Natural killer cell (primary cell): Measurements from ENCODE around the gene COL5A1. TPM values are rescaled to one million over a fixed set of nuclear protein-coding genes. Genes with fewer than 3 reads are reported as not detected.
A peak's percentile ranks its signal among the peaks of the same experiment; 100 is the strongest.

Experiments
- ATAC-seq, 3 donors: fragments of 150-1000 bp in 2 of 3; fragments of 200-7000 bp in 1 of 3; cut with Tn5 transposase; 1 replicate in 1 of 3; 2 replicates in 2 of 3; pipeline ENCODE4 v1.10.0; 2021; ENCODE audit warnings: mild to moderate bottlenecking in 2 of 3, moderate library complexity in 2 of 3
- DNase-seq, 2 donors: peaks; one replicate each; pipeline versions ENCODE4 v3.0.0 to v3.0.0-alpha.2; 2013 to 2021; ENCODE audit warnings: mixed read lengths in 1 of 2
- H3K27ac ChIP-seq: one replicate; pipeline ENCODE4 v1.5.1; 2013; ENCODE audit warnings: mild to moderate bottlenecking, low read length
- H3K27me3 ChIP-seq: one replicate; pipeline ENCODE4 v1.6.1; 2013; ENCODE audit warnings: low read length; ENCODE audit not compliant: control insufficient read depth, insufficient read depth
- H3K36me3 ChIP-seq: one replicate; pipeline ENCODE4 v1.6.1; 2013; ENCODE audit warnings: low read length; ENCODE audit not compliant: control insufficient read depth, insufficient read depth
- H3K4me1 ChIP-seq: one replicate; pipeline ENCODE4 v1.6.1; 2013; ENCODE audit warnings: low read length; ENCODE audit not compliant: control insufficient read depth, insufficient read depth
- H3K4me3 ChIP-seq: one replicate; pipeline ENCODE4 v1.5.1; 2013; ENCODE audit warnings: low read length
- H3K9me3 ChIP-seq: one replicate; pipeline ENCODE4 v1.6.1; 2013; ENCODE audit warnings: low read length; ENCODE audit not compliant: control insufficient read depth, insufficient read depth
- H3K27ac Mint-ChIP-seq, 2 donors: one replicate each; pipeline ENCODE4 v1.8.0; 2022; ENCODE audit warnings: mild to moderate bottlenecking in 2 of 2, mixed read lengths in 2 of 2, moderate library complexity in 1 of 2
- H3K27me3 Mint-ChIP-seq, 2 donors: one replicate each; pipeline ENCODE4 v1.8.0; 2022; ENCODE audit warnings: low read depth in 2 of 2, mixed read lengths in 2 of 2
- H3K36me3 Mint-ChIP-seq: one replicate; pipeline ENCODE4 v1.8.0; 2022; ENCODE audit warnings: mixed read lengths
- H3K4me1 Mint-ChIP-seq, 2 donors: one replicate each; pipeline ENCODE4 v1.8.0; 2022; ENCODE audit warnings: mixed read lengths in 2 of 2
- H3K4me3 Mint-ChIP-seq: one replicate; pipeline ENCODE4 v1.8.0; 2022; ENCODE audit warnings: mild to moderate bottlenecking, moderate library complexity, mixed read lengths
- H3K9me3 Mint-ChIP-seq, 2 donors: one replicate each; pipeline ENCODE4 v1.8.0; 2022; ENCODE audit warnings: mixed read lengths in 2 of 2
- CTCF ChIP-seq: fragments of 200-600 bp; IDR thresholded peaks from one replicate; pipeline ENCODE4 v1.8.0; 2022; ENCODE audit warnings: antibody characterized with exemption
- WGBS: methylation state at CpG from one replicate; pipeline ENCODE4 v1.1.7; 2013; ENCODE audit warnings: missing lambda C conversion rate; ENCODE audit not compliant: insufficient coverage; 5-methylcytosine and 5-hydroxymethylcytosine counted together
- intact Hi-C: fragments of 100-400 bp; cut with micrococcal nuclease; formaldehyde crosslinking; loops from one replicate; pipeline ENCODE4 v1.14.2; 2022
- total RNA-seq, 4 donors: library from RNA; stranded (reverse); fragments of 120-200 nt in 1 of 4; gene quantifications; one replicate each; pipeline versions ENCODE4 v1.2.3 to v1.2.4, GENCODE V29; 2013 to 2022

COL5A1 gene
- total RNA-seq, 3 donors from 2014 or later (not counting 1 experiment from before 2014, with no cell fraction given): 0.11 to 0.28 (median 0.23) TPM

DNA sequence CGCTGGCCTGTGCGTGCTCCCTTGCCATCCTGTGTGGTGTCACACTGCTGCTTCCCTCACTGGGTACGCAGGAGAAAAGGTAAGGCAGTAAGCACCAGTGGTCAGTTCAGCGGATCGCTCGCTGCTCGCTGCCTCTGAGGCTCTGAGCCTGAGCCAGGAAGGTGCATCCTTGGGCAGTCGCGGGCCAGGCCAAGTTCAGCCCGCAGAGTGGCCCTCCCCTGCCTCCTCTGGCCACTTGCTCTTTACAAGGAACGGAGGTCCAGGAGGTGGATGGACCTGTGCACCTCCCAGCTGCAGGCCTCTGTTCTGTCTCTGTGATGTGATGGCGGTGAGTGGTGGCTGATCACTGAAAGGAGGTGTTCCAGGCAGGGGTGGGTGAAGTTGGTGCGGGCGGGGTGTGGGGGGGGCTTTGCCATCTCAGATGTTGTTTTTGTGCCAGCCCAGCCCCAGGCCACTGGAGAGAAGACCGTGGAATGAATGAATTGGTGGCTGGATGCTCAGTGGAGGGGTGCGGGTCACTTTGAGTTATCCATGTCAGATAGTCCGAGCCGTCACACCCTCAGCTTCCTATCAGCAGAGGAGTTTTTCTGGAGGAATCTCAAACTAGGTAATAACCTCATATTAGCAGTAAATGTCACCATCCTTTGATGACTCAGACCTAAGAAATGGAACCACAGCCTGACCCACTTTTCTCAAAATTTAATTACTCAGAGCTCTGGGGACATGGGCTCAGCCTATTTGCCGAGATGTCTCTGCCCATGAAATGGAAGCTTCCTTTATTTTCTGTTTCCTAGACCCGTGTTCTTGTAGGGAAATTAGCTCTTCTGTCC lies 7.3 kb downstream of the COL5A1 start:
- no peak overlapping the region for H3K4me3 ChIP-seq
- no peaks in the 10 kb centered on the region for H3K36me3 Mint-ChIP-seq
- DNase-seq (peak in 1 of 2 donors; percentile 23), ATAC-seq (no peak)
- H3K4me3 Mint-ChIP-seq: no peak overlapping the region
- no peaks in the 10 kb centered on the region for H3K4me1 ChIP-seq
- no peaks in the 10 kb centered on the region for H3K36me3 ChIP-seq
- no peaks in the 10 kb centered on the region for H3K27me3 ChIP-seq
- WGBS: 85% methylated on average over 20 of the region's 20 CpGs
- no peaks in the 10 kb centered on the region for H3K4me1 Mint-ChIP-seq
- peaks cover 0 to 3% of the 10 kb centered on the region in 2 donors for H3K27me3 Mint-ChIP-seq
- no peak for TF ChIP-seq CTCF
- no peak overlapping the region for H3K27ac ChIP-seq
- no peaks in the 10 kb centered on the region for H3K9me3 Mint-ChIP-seq
- intact Hi-C loops: no loop called here
- H3K9me3 ChIP-seq: no peaks in the 10 kb centered on the region
- no peak overlapping the region for H3K27ac Mint-ChIP-seq

- no peaks in the 10 kb centered on the region for H3K27me3 ChIP-seq
- no peaks in the 10 kb centered on the region for H3K9me3 ChIP-seq
- Mint-ChIP-seq H3K4me3 (no peak overlapping the region), H3K27ac (no peak overlapping the region), H3K4me1 (no peaks in the 10 kb centered on the region), H3K9me3 (no peaks in the 10 kb centered on the region), H3K36me3 (no peaks in the 10 kb centered on the region), H3K27me3 (peaks cover 0 to 3% of the 10 kb centered on the region in 2 donors)
- DNase-seq: no peak
- 96% methylated on average over 26 of the region's 26 CpGs for WGBS
- TF ChIP-seq CTCF: no peak
- no peak overlapping the region for H3K27ac ChIP-seq
- intact Hi-C loops: no loop called here
- no peak for ATAC-seq
- H3K36me3 ChIP-seq: no peaks in the 10 kb centered on the region
- H3K4me1 ChIP-seq: no peaks in the 10 kb centered on the region
- no peak overlapping the region for H3K4me3 ChIP-seq
Observed at GRCh38 chr9:134650431-134651190, 9.0 kb downstream of the COL5A1 start.

GRCh38 chr9:134651226-134651905 lies 9.8 kb downstream of the COL5A1 start:
- Histone ChIP-seq H3K4me1 (no peaks in the 10 kb centered on the region), H3K9me3 (no peaks in the 10 kb centered on the region), H3K27ac (no peak overlapping the region), H3K27me3 (no peaks in the 10 kb centered on the region), H3K4me3 (no peak overlapping the region), H3K36me3 (no peaks in the 10 kb centered on the region)
- intact Hi-C loops: no loop called here
- no peak for ATAC-seq
- H3K36me3 Mint-ChIP-seq: no peaks in the 10 kb centered on the region
- no peak for TF ChIP-seq CTCF
- H3K4me1 Mint-ChIP-seq: no peaks in the 10 kb centered on the region
- no peak for DNase-seq
- peaks cover 0 to 3% of the 10 kb centered on the region in 2 donors for H3K27me3 Mint-ChIP-seq
- H3K4me3 Mint-ChIP-seq: no peak overlapping the region
- H3K9me3 Mint-ChIP-seq: no peaks in the 10 kb centered on the region
- H3K27ac Mint-ChIP-seq: no peak overlapping the region
- 82% methylated on average over 10 of the region's 10 CpGs for WGBS
